T-cell (primary cell): Measurements from ENCODE around the gene UNKL. TPM values are rescaled to one million over a fixed set of nuclear protein-coding genes. Genes with fewer than 3 reads are reported as not detected.

Experiments used
- ATAC-seq, 4 experiments: fragments of 200-7000 bp in 3 of 4; fragments of 150-1000 bp in 1 of 4; cut with Tn5 transposase; replicated peaks in 1 of 4; 1 replicate in 3 of 4; 2 replicates in 1 of 4; pipeline ENCODE4 v1.10.0; 2021; ENCODE audit warnings: moderate library complexity in 3 of 4, mild to moderate bottlenecking in 2 of 4, moderate number of reproducible peaks in 1 of 4
- CTCF ChIA-PET, 2 donors: fragments of 300-600 bp; sonication (Branson Sonifier 250); formaldehyde crosslinking; loops; one replicate each; lab custom pipeline; 2022; ENCODE audit warnings: antibody characterized with exemption in 2 of 2; lab: Charles Lee
- POLR2A ChIA-PET, 2 donors: fragments of 300-600 bp; sonication (Branson Sonifier 250); formaldehyde crosslinking; loops; one replicate each; lab custom pipeline; 2022; ENCODE audit warnings: antibody characterized with exemption in 2 of 2; lab: Charles Lee
- DNase-seq, 35 experiments: peaks; one replicate each; pipeline versions ENCODE4 v3.0.0 to v3.0.0-alpha.2; 2013 to 2023
- H3K27ac ChIP-seq: one replicate; pipeline ENCODE4 v1.5.1; 2013; ENCODE audit warnings: low read length
- H3K27me3 ChIP-seq, 2 experiments: replicated peaks in 1 of 2; 1 replicate in 1 of 2; 2 replicates in 1 of 2; pipeline versions ENCODE4 v1.6.1 to v1.7.0; 2013; ENCODE audit warnings: low read length in 1 of 2, mixed read lengths in 1 of 2; ENCODE audit not compliant: control insufficient read depth in 2 of 2, insufficient read depth in 2 of 2; ENCODE audit errors: extremely low read depth in 1 of 2
- H3K36me3 ChIP-seq, 2 donors: 1 replicate in 1 of 2; 2 replicates in 1 of 2; pipeline versions ENCODE4 v1.6.1 to v1.7.0; 2013; ENCODE audit warnings: low read length in 1 of 2; ENCODE audit not compliant: control insufficient read depth in 2 of 2, insufficient read depth in 1 of 2; ENCODE audit errors: extremely low read depth in 1 of 2
- H3K4me1 ChIP-seq, 2 experiments: 1 replicate in 1 of 2; 2 replicates in 1 of 2; pipeline versions ENCODE4 v1.6.1 to v1.7.0; 2013; ENCODE audit warnings: low read length in 2 of 2, mixed read lengths in 1 of 2; ENCODE audit not compliant: insufficient read depth in 2 of 2, control insufficient read depth in 1 of 2; ENCODE audit errors: extremely low read depth in 1 of 2
- H3K4me3 ChIP-seq, 2 donors: 1 replicate in 1 of 2; 2 replicates in 1 of 2; pipeline versions ENCODE4 v1.5.1 to v1.7.0; 2013; ENCODE audit warnings: mild to moderate bottlenecking in 2 of 2, low read length in 1 of 2, moderate library complexity in 1 of 2; ENCODE audit not compliant: control insufficient read depth in 1 of 2; ENCODE audit errors: extremely low read depth in 1 of 2
- H3K9me3 ChIP-seq: 2 replicates; pipeline ENCODE4 v1.7.0; 2013
- H3K27ac Mint-ChIP-seq, 2 donors: one replicate each; pipeline ENCODE4 v1.8.0; 2020 to 2021; ENCODE audit warnings: mild to moderate bottlenecking in 2 of 2, mixed read lengths in 2 of 2
- H3K27me3 Mint-ChIP-seq, 2 donors: one replicate each; pipeline ENCODE4 v1.8.0; 2021 to 2022; ENCODE audit warnings: mixed read lengths in 2 of 2
- H3K36me3 Mint-ChIP-seq: one replicate; pipeline ENCODE4 v1.8.0; 2021; ENCODE audit warnings: mixed read lengths
- H3K4me1 Mint-ChIP-seq, 3 donors: one replicate each; pipeline ENCODE4 v1.8.0; 2020 to 2022; ENCODE audit warnings: mixed read lengths in 3 of 3, mild to moderate bottlenecking in 1 of 3
- H3K4me3 Mint-ChIP-seq, 3 donors: one replicate each; pipeline ENCODE4 v1.8.0; 2020 to 2022; ENCODE audit warnings: mild to moderate bottlenecking in 3 of 3, mixed read lengths in 3 of 3, moderate library complexity in 3 of 3
- H3K9me3 Mint-ChIP-seq, 3 donors: one replicate each; pipeline ENCODE4 v1.8.0; 2020 to 2022; ENCODE audit warnings: mixed read lengths in 3 of 3
- WGBS: methylation state at CpG from one replicate; pipeline ENCODE4 v1.1.5; 2013; ENCODE audit warnings: missing lambda C conversion rate; ENCODE audit not compliant: insufficient coverage; 5-methylcytosine and 5-hydroxymethylcytosine counted together
- total RNA-seq, 35 experiments: library from RNA in 6 of 35; stranded (reverse) in 6 of 35; fragments of 120-200 nt in 1 of 35; gene quantifications; one replicate each; pipeline versions ENCODE4 v1.2.1 to v1.2.4 and lab custom pipeline; 2013 to 2026

The UNKL gene
- total RNA-seq, 5 donors from 2014 or later (not counting 1 experiment from before 2014, with no cell fraction given): 85.3 to 131 (median 113) TPM

- peak overlapping the region in 1 of 2 donors; percentile 1 for H3K4me3 ChIP-seq
- H3K9me3 ChIP-seq: no peaks in the 10 kb centered on the region
- peak in 2 of 35 experiments; percentile 13 to 28 for DNase-seq
- ATAC-seq: peak in 3 of 4 experiments; percentile 26 to 47 (median 37)
- H3K9me3 Mint-ChIP-seq: no peaks in the 10 kb centered on the region
- no peak overlapping the region for H3K27ac ChIP-seq
- peaks cover 0 to 3% of the 10 kb centered on the region in 2 donors for H3K27me3 Mint-ChIP-seq
- H3K27ac Mint-ChIP-seq: peak overlapping the region; percentile 59 to 72
- peaks cover 0 to 38% of the 10 kb centered on the region in 2 experiments for H3K27me3 ChIP-seq
- POLR2A ChIA-PET: no interaction called here
- 74% methylated on average over 49 of the region's 63 CpGs for WGBS
- CTCF ChIA-PET: interaction anchor here in 1 of 2 donors (0.9 kb wide), 1 partner anchor 12 kb away, joined by 3 read pairs; the partner anchor contains the start of gene UQCC4
- peaks cover 0 to 36% of the 10 kb centered on the region in 2 experiments for H3K4me1 ChIP-seq
- H3K4me3 Mint-ChIP-seq: peak overlapping the region; percentile 24 to 44 (median 37)
- no peaks in the 10 kb centered on the region for H3K36me3 ChIP-seq
- no peaks in the 10 kb centered on the region for H3K4me1 Mint-ChIP-seq
- H3K36me3 Mint-ChIP-seq: no peaks in the 10 kb centered on the region
Observed at GRCh38 chr16:1432388-1433262, 18.1 kb upstream of the UNKL start.

DNA sequence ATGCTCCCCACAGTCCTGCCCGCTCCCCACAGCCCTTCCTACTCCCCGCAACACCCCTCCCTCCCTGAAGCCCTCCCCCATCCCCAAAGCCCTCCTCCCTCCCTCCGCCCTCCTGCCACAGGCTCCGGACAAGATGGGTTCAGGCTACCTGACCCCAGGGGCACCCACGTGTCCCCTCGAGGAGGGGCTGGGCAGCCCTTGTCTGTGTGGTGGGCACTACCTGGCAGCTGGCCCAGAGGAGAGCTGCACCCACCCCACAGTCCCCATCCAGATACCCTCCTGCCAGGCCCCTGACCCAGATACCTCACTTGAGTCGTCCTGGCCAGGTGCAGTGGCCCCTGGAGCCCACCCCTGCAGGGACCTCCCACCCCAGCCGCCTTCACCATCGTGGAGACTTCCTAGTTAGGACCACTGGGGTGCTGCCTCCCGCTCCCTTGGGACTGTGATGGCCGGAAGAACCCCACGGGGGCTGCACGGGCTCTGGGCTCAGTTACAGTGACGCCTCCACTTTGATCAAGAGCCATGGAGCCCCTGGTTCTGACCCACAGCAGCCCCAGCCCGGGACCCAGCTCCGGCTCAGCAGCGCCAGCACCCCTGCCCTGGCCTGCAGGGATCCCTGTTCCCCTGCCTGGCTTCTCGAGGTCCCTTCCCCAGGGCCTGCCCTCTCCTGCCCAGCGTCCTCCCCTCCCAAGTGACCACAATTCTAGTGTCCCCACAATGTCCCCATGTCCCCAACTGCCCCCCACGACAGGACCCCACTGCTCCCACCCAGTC is 17.2 kb upstream of the UNKL start:
- no peak for ATAC-seq
- CTCF ChIA-PET: interaction anchor here in 1 of 2 donors (0.5 kb wide), 1 partner anchor 142 kb away, joined by 7 read pairs; no protein-coding TSS in a partner anchor

GRCh38 chr16:1430759-1431496 is 16.4 kb upstream of the UNKL start, which contains the start of gene PERCC1:
Gene PERCC1 (plus strand): TSS chr16:1431078. CDS start chr16:1432594, 1,516 bp downstream.
- Mint-ChIP-seq H3K27me3 (peaks cover 0 to 3% of the 10 kb centered on the region in 2 donors), H3K9me3 (no peaks in the 10 kb centered on the region), H3K27ac (peak within 1 kb of the TSS; percentile 59 to 72), H3K36me3 (no peaks in the 10 kb centered on the region), H3K4me1 (no peaks in the 10 kb centered on the region), H3K4me3 (peak within 1 kb of the TSS in 2 of 3 donors; percentile 37 to 44)
- ChIA-PET POLR2A (no interaction called here), CTCF (no interaction called here)
- Histone ChIP-seq H3K27me3 (peaks cover 0 to 38% of the 10 kb centered on the region in 2 experiments), H3K27ac (no peak within 1 kb of the TSS), H3K9me3 (no peaks in the 10 kb centered on the region), H3K4me3 (no peak within 1 kb of the TSS), H3K4me1 (peaks cover 0 to 36% of the 10 kb centered on the region in 2 experiments), H3K36me3 (no peaks in the 10 kb centered on the region)
- DNase-seq: no peak
- no peak for ATAC-seq
- WGBS: 76% methylated on average over 33 of the region's 35 CpGs

More for the DNA sequence above, 17.2 kb upstream of the UNKL start:
- Histone ChIP-seq H3K9me3 (no peaks in the 10 kb centered on the region), H3K4me1 (peaks cover 0 to 36% of the 10 kb centered on the region in 2 experiments), H3K27ac (no peak overlapping the region), H3K27me3 (peaks cover 0 to 38% of the 10 kb centered on the region in 2 experiments), H3K36me3 (no peaks in the 10 kb centered on the region), H3K4me3 (no peak overlapping the region)
- Mint-ChIP-seq H3K27me3 (peaks cover 0 to 3% of the 10 kb centered on the region in 2 donors), H3K9me3 (no peaks in the 10 kb centered on the region), H3K4me1 (no peaks in the 10 kb centered on the region), H3K36me3 (no peaks in the 10 kb centered on the region), H3K4me3 (peak overlapping the region in 2 of 3 donors; percentile 37 to 44), H3K27ac (peak overlapping the region; percentile 59 to 72)
- WGBS: 78% methylated on average over 17 of the region's 20 CpGs
- POLR2A ChIA-PET: no interaction called here
- no peak for DNase-seq

DNA sequence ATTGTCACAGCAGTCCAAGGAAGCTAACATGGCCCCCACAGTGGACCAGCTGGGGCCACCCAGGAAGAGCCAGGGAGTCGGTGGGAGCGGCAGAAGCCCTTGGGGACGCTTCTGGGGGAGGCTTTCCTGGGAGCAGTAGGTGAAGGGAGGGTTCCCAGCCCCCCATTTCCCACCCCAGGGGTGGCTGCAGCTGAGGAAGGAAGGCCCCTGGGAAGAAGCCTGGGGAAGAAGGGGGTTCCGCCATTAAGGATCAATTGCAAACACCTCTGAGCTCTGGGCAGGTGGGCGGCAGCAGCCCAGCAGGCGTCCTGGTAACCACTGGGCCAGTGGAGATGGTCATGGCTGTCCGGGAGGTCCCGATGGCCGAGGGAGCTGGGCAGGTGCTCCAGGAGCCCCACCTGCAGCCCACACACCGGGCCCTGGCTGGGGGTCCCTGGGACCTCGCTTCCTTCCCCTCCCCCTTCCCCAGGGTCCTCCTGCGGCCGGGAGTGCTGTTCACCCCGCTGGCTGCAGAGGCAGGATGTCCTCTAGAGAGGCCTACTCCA is 15.8 kb upstream of the UNKL start:
- no peaks in the 10 kb centered on the region for H3K36me3 ChIP-seq
- H3K27me3 ChIP-seq: peaks cover 0 to 38% of the 10 kb centered on the region in 2 experiments
- H3K27ac ChIP-seq: no peak overlapping the region
- no peak for ATAC-seq
- no peak for DNase-seq
- Mint-ChIP-seq H3K36me3 (no peaks in the 10 kb centered on the region), H3K4me1 (no peaks in the 10 kb centered on the region), H3K27ac (no peak overlapping the region), H3K9me3 (no peaks in the 10 kb centered on the region), H3K27me3 (peaks cover 0 to 3% of the 10 kb centered on the region in 2 donors), H3K4me3 (no peak overlapping the region)
- no peaks in the 10 kb centered on the region for H3K9me3 ChIP-seq
- ChIA-PET CTCF (no interaction called here), POLR2A (no interaction called here)
- H3K4me1 ChIP-seq: peaks cover 0 to 36% of the 10 kb centered on the region in 2 experiments
- no peak overlapping the region for H3K4me3 ChIP-seq
- WGBS: 65% methylated on average over 11 of the region's 14 CpGs

DNA sequence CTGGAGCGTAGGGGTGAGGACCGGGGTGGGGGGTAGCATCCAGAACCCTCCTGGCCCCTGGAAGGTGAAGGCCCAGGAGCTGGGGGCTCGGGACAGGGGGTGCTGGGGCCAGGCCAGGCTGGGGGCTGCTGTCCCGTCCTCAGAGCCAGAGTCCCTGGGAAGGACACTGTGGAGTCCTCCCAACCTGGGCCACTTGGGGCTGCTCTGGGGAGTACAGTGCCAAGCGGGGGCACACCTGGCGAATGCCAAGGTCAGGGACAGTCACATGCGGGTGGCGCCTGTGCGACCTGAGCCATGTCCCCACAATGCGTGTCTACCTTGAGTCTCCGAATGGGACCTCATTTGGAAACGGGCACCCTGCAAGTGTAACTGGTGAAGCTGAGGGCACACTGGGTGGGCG is 15.1 kb upstream of the UNKL start:
- Histone ChIP-seq H3K9me3 (no peaks in the 10 kb centered on the region), H3K27me3 (peaks cover 0 to 38% of the 10 kb centered on the region in 2 experiments), H3K36me3 (no peaks in the 10 kb centered on the region), H3K27ac (no peak overlapping the region), H3K4me3 (no peak overlapping the region), H3K4me1 (peaks cover 0 to 36% of the 10 kb centered on the region in 2 experiments)
- peaks cover 0 to 3% of the 10 kb centered on the region in 2 donors for H3K27me3 Mint-ChIP-seq
- ChIA-PET CTCF (no interaction called here), POLR2A (interaction anchor here in 1 of 2 donors (0.6 kb wide), 1 partner anchor 353 kb away, joined by 4 read pairs; the partner anchor contains the start of genes NUBP2 and SPSB3)
- H3K4me3 Mint-ChIP-seq: no peak overlapping the region
- no peak for DNase-seq
- 94% methylated on average over 13 of the region's 13 CpGs for WGBS
- H3K4me1 Mint-ChIP-seq: no peaks in the 10 kb centered on the region
- H3K9me3 Mint-ChIP-seq: no peaks in the 10 kb centered on the region
- ATAC-seq: no peak
- no peaks in the 10 kb centered on the region for H3K36me3 Mint-ChIP-seq
- no peak overlapping the region for H3K27ac Mint-ChIP-seq
